PC-3 (cell line): ENCODE results near the gene PIGM. TPM values are rescaled to one million over a fixed set of nuclear protein-coding genes. Genes with fewer than 3 reads are reported as not detected.

Source experiments
- ATAC-seq: fragments of 200-7000 bp; cut with Tn5 transposase; 2 replicates; pipeline ENCODE4 v1.9.1; 2020; ENCODE audit warnings: mild to moderate bottlenecking, moderate library complexity
- Bru-seq: library from RNA; stranded (reverse); fragments of 400-500 nt; gene quantifications from one replicate; lab custom pipeline; 2021; lab: Mats Ljungman, UMichigan
- BruChase-seq, 2 experiments: library from RNA; stranded (reverse); fragments of 400-500 nt; gene quantifications; one replicate each; lab custom pipeline; 2021; lab: Mats Ljungman, UMichigan
- BruUV-seq: library from RNA; stranded (reverse); fragments of 400-500 nt; replicated peaks from 2 replicates; lab custom pipeline; 2021; lab: Mats Ljungman, UMichigan
- CTCF ChIA-PET: fragments of 300-600 bp; sonication (Branson Sonifier 250); formaldehyde crosslinking; loops from one replicate; lab custom pipeline; 2022; ENCODE audit warnings: antibody characterized with exemption; lab: Charles Lee
- POLR2A ChIA-PET: fragments of 300-600 bp; sonication (Branson Sonifier 250); formaldehyde crosslinking; loops from one replicate; lab custom pipeline; 2022; ENCODE audit warnings: antibody characterized with exemption; ENCODE audit not compliant: unreplicated experiment; lab: Charles Lee
- DNase-seq: peaks from one replicate; pipeline ENCODE4 v3.0.0-alpha.2; 2015
- H2AFZ ChIP-seq: fragments of 300-600 bp; sonication (generic); 2 replicates; pipeline ENCODE4 v1.6.0; 2016; ENCODE audit warnings: antibody characterized with exemption, low read length
- H3F3A ChIP-seq: fragments of 300-600 bp; sonication (generic); one replicate; pipeline ENCODE4 v1.6.0; 2017; ENCODE audit warnings: antibody characterized with exemption, low read length, control low read depth, mild to moderate bottlenecking; ENCODE audit not compliant: unreplicated experiment
- H3K27ac ChIP-seq: fragments of 300-600 bp; sonication (generic); 2 replicates; pipeline ENCODE4 v1.5.1; 2016; ENCODE audit warnings: mild to moderate bottlenecking, low read length
- H3K27me3 ChIP-seq: fragments of 300-600 bp; sonication (generic); 2 replicates; pipeline ENCODE4 v1.6.1; 2016; ENCODE audit warnings: low read length, mixed read lengths
- H3K36me3 ChIP-seq: fragments of 300-600 bp; sonication (generic); 2 replicates; pipeline ENCODE4 v1.6.1; 2016; ENCODE audit warnings: low read depth, mixed run types, low read length, mixed read lengths
- H3K4me1 ChIP-seq: fragments of 300-600 bp; sonication (generic); 2 replicates; pipeline ENCODE4 v1.5.1; 2016; ENCODE audit warnings: low read length; ENCODE audit not compliant: insufficient read depth
- H3K4me2 ChIP-seq: fragments of 300-600 bp; sonication (generic); 2 replicates; pipeline ENCODE4 v1.6.0; 2016; ENCODE audit warnings: low read length
- H3K4me3 ChIP-seq: fragments of 300-600 bp; sonication (generic); 2 replicates; pipeline ENCODE4 v1.5.1; 2016; ENCODE audit warnings: mild to moderate bottlenecking, low read length, mixed read lengths
- H3K79me2 ChIP-seq: fragments of 300-600 bp; sonication (generic); 2 replicates; pipeline ENCODE4 v1.6.1; 2017; ENCODE audit warnings: low read length, mixed read lengths
- H3K9ac ChIP-seq: fragments of 300-600 bp; sonication (generic); 2 replicates; pipeline ENCODE4 v1.6.0; 2016; ENCODE audit warnings: mild to moderate bottlenecking, low read length
- H3K9me2 ChIP-seq: fragments of 300-600 bp; sonication (generic); replicated peaks from 2 replicates; pipeline ENCODE4 v1.6.1; 2016; ENCODE audit warnings: mixed run types, low read length, mixed read lengths
- H3K9me3 ChIP-seq: fragments of 300-600 bp; sonication (generic); 2 replicates; pipeline ENCODE4 v1.6.1; 2016; ENCODE audit warnings: low read length, mixed read lengths
- H4K20me1 ChIP-seq: fragments of 300-600 bp; sonication (generic); 2 replicates; pipeline ENCODE4 v1.6.1; 2016; ENCODE audit warnings: low read length, mixed read lengths
- EZH2 ChIP-seq: fragments of 300-600 bp; sonication (generic); IDR thresholded peaks from one replicate; pipeline ENCODE4 v1.6.1; 2017; ENCODE audit warnings: antibody characterized with exemption, mild to moderate bottlenecking, low read length; ENCODE audit not compliant: unreplicated experiment
- EZH2phosphoT487 ChIP-seq: fragments of 300-600 bp; sonication (generic); IDR thresholded peaks from 2 replicates; pipeline ENCODE4 v1.6.1; 2018; ENCODE audit warnings: mild to moderate bottlenecking, antibody characterized with exemption, low read length, borderline replicate concordance
- intact Hi-C: fragments of 100-400 bp; cut with micrococcal nuclease; formaldehyde crosslinking; loops from 2 replicates; pipeline ENCODE4 v1.9.0; 2023
- long read RNA-seq: library from polyadenylated mRNA; unstranded; transcript quantifications from one replicate; pipeline ENCODE4 v2.0.0, GENCODE V29; 2021; ENCODE audit not compliant: unreplicated experiment
- total RNA-seq: library from RNA; depleted of rRNA; stranded (reverse); fragments of >200 nt; gene quantifications from 2 replicates; pipeline ENCODE4 v1.2.3, GENCODE V29; 2014; rRNA removed
- TF ChIP-seq, protein P1 (sequence below): fragments of 300-600 bp; sonication (generic); conservative IDR thresholded peaks from 2 replicates; pipeline ENCODE4 v1.5.1; 2017; ENCODE audit warnings: antibody characterized with exemption, low read depth, mild to moderate bottlenecking, low read length

The PIGM gene
- total RNA-seq = 6.7 and 6.9 TPM in 2 replicates
- Bru-seq, nascent RNA = percentile 81 among the genes with signal in this experiment
- percentile 93 among the genes with signal in this experiment for BruChase-seq, experiment 1, labeled RNA remaining after a 6-hour chase
- BruChase-seq, experiment 2, labeled RNA remaining after a 2-hour chase = percentile 89 among the genes with signal in this experiment
- long read RNA-seq, full-length matches to known transcripts = 77 of 77 reads
- long read RNA-seq, partial matches to known transcripts = 0 of 77 reads
- long read RNA-seq, other reads (novel, unspliced or antisense) = 0 of 77 reads

- peak within 1 kb of the TSS; percentile 94 for H2AFZ ChIP-seq
- H3K4me3 ChIP-seq = peak within 1 kb of the TSS; percentile 80
- H3K79me2 ChIP-seq = peaks cover 33% of the 10 kb centered on the region
- BruUV-seq = TSS peak; percentile 71
- no peaks in the 10 kb centered on the region for H3F3A ChIP-seq
- TF ChIP-seq, protein P1, sequence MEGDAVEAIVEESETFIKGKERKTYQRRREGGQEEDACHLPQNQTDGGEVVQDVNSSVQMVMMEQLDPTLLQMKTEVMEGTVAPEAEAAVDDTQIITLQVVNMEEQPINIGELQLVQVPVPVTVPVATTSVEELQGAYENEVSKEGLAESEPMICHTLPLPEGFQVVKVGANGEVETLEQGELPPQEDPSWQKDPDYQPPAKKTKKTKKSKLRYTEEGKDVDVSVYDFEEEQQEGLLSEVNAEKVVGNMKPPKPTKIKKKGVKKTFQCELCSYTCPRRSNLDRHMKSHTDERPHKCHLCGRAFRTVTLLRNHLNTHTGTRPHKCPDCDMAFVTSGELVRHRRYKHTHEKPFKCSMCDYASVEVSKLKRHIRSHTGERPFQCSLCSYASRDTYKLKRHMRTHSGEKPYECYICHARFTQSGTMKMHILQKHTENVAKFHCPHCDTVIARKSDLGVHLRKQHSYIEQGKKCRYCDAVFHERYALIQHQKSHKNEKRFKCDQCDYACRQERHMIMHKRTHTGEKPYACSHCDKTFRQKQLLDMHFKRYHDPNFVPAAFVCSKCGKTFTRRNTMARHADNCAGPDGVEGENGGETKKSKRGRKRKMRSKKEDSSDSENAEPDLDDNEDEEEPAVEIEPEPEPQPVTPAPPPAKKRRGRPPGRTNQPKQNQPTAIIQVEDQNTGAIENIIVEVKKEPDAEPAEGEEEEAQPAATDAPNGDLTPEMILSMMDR = 0 out of 2 replicates have a peak, but pooled peaks have one; percentile 18
- TF ChIP-seq EZH2 = no peak
- TF ChIP-seq EZH2phosphoT487 = no peak
- peak within 1 kb of the TSS; percentile 94 for H3K4me2 ChIP-seq
- no peaks in the 10 kb centered on the region for H3K36me3 ChIP-seq
- intact Hi-C loops = loop anchor here (1.0 kb wide), 1 partner anchor 70 kb away; no protein-coding TSS in a partner anchor
- ATAC-seq (peak; percentile 95), DNase-seq (peak; percentile 99)
- ChIA-PET CTCF (no interaction called here), POLR2A (interaction anchor here (0.6 kb wide), 2 partner anchors 334 to 636 kb away, joined by 3 to 6 read pairs; no protein-coding TSS in a partner anchor)
- H3K27ac ChIP-seq = peak within 1 kb of the TSS; percentile 7; the same call in 1 of the 2 replicates
- no peaks in the 10 kb centered on the region for H3K9me2 ChIP-seq
- no peaks in the 10 kb centered on the region for H3K9me3 ChIP-seq
- peak within 1 kb of the TSS; percentile 64 for H3K9ac ChIP-seq
- H3K4me1 ChIP-seq = peaks cover 26% of the 10 kb centered on the region
- H4K20me1 ChIP-seq = no peaks in the 10 kb centered on the region
- no peaks in the 10 kb centered on the region for H3K27me3 ChIP-seq
These were observed at the start of gene PIGM for GRCh38 chr1:160031365-160032164. PIGM (minus strand) TSS chr1:160031990; CDS start chr1:160031739, 251 bp downstream.

GRCh38 chr1:160081261-160081936 is 49.6 kb upstream of the PIGM start, which contains the start of gene KCNJ9:
KCNJ9 (plus strand) TSS chr1:160081538; CDS start chr1:160084031, 2,493 bp downstream.
- Histone ChIP-seq H3K27me3 (peaks cover 30% of the 10 kb centered on the region), H3K4me2 (no peak within 1 kb of the TSS), H3K79me2 (no peaks in the 10 kb centered on the region), H3F3A (no peaks in the 10 kb centered on the region), H2AFZ (no peak within 1 kb of the TSS), H3K4me3 (no peak within 1 kb of the TSS), H3K4me1 (peaks cover 9% of the 10 kb centered on the region), H3K9ac (no peak within 1 kb of the TSS), H3K9me3 (no peaks in the 10 kb centered on the region), H3K27ac (no peak within 1 kb of the TSS), H3K9me2 (no peaks in the 10 kb centered on the region), H4K20me1 (no peaks in the 10 kb centered on the region), H3K36me3 (no peaks in the 10 kb centered on the region)
- no peak for ATAC-seq
- no peak for DNase-seq
- TF ChIP-seq EZH2phosphoT487 (no peak), EZH2 (no peak)
- TF ChIP-seq, protein P1 = no peak
- intact Hi-C loops = loop anchor here (5.0 kb wide), 2 partner anchors 144 to 949 kb away; no protein-coding TSS in a partner anchor
- BruUV-seq = no TSS peak
- ChIA-PET POLR2A (no interaction called here), CTCF (no interaction called here)
